GM21526 (cell line): Measurements from ENCODE around the gene SLC25A20.
"Not testable (repeated sequence)": the region's sequence is repeated elsewhere in the genome, so short reads cannot be mapped to it uniquely, and the experiment has no call there.

Experiments
- ATAC-seq: cut with Tn5 transposase; IDR thresholded peaks from one replicate; pipeline ENCODE4 v1.9.1; 2021; ENCODE audit warnings: moderate library complexity; ENCODE audit not compliant: unreplicated experiment, low FRiP score

SLC25A20 gene, protein sequence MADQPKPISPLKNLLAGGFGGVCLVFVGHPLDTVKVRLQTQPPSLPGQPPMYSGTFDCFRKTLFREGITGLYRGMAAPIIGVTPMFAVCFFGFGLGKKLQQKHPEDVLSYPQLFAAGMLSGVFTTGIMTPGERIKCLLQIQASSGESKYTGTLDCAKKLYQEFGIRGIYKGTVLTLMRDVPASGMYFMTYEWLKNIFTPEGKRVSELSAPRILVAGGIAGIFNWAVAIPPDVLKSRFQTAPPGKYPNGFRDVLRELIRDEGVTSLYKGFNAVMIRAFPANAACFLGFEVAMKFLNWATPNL

DNA sequence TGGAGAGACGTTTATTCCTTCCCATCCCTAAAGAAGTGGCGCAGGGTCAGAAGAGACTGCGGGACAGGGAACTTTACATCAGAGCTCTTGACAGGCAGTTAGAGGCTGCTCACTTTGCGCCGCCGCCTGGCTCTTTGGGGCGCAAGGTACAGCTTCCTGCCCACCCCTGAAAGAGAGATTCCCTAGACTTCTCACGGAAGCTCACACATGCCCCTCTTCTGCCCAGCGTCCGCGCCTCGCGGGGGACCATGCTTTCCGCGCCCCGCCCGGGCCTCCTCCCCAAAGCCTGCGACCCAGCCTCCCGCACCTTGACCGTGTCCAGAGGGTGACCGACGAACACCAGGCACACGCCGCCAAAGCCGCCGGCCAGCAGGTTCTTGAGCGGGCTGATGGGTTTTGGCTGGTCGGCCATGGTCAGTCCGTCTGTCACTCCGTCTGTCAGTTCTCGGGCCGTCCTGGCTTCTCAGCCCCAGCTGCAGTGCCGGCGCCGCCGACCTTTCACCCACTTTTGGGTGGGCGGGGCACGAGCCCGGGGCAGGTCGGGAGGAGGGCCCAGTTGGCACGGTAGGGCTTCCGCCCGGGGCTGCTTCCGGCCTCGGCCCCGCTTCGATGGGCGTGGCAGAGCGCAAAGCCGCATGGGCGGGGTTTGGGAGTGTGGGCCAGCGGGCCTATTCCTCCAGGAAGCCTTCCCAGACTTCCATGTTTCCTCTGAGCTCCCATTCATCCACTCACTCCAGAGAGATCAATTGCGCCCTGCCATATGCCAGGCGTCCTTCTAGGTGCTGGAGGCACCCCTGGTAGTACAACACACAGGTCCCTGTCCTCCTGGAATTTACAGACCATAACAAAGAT, at the start of gene SLC25A20:
Gene SLC25A20, minus strand, starts transcription at position 500 of the 852 bp plus-strand sequence. Its CDS starts 88 bp downstream, at position 412.
- peak; percentile 81 for ATAC-seq

DNA sequence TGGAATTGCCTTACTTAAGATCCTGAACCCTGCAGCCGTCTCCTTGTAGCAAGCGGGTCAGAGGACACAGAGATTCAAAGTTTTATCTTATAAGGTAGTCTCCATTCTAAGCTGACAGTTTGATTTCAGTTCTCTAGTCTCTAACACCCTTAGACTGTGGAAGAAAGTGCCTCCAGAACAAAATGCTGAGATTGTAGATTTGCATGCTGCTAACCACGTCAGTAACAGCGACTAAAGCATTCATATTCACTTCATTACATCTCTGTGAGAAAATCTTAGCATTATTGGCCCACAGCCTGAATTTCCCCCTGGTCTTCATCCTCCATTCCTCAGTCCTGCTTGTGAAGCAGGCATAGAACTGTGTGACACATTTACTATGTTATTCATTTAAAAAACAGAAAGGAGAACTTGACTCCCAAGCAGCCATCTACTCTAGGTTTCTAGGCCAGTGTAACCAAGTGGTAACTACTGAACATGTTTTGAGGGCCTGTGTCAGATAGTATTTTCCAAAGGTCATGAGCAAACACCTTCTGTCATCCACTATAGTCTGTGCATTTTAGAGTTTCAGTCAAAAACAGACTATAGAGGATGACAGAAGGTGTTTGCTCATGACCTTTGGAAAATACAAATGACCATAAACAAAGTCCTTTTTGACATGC, 47.3 kb upstream of the SLC25A20 start:
- ATAC-seq, result no peak

DNA sequence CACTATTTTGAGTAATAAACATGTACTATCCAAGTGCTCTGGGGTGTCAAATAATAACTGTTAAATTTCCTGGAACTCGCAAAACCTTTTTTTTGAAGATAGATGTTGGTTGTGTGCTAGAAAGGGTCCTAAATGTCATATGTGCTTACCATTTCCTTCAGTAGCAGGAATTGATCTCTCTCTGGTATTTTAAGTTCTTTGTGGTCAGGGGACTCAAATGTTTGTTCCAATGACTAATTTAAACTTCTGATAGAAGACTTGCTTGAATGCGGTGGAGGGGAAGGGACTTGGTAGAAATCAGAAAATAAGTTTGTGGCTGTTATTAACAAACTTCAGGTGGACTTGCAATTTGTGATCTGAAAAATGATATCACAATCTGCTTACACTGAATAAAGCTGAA, 46.8 kb upstream of the SLC25A20 start:
- no peak for ATAC-seq

DNA sequence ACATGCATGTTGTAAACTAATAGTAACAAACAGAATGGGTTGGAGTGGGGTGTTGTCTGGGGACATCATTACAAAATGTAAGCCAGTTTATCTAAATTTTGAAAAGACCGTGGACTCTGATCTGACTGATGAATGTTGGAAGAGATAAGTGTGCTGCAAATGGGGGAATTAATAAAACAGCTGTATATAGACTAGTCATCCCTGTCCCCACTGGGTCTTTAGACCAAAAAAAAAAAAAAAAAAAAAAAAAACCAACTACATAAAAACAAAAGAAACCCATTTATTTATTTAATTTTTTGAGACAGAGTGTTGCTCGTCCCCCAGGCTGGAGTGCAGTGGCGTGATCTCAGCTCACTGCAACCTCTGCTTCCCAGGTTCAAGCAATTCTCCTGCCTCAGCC, 40.0 kb upstream of the SLC25A20 start:
- ATAC-seq, result no peak

DNA sequence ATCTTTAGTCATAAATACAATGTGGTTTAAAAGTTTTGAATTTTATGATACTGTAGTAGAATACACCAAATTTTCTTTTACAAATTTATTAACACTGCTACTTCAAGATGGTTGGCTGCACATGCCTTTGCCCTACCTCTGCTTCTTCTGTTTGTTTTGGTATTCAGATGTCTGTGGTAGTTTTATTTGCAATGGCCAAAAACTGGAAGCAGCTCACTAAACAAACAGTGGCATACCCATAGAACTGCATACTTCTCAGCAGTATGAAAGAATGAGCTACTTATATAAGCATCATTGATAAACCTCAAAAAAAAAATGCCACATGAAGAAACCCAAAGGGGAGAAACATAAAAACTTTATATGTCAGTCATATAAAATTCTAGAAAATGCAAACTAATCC, 39.5 kb upstream of the SLC25A20 start:
- ATAC-seq, result no peak

DNA sequence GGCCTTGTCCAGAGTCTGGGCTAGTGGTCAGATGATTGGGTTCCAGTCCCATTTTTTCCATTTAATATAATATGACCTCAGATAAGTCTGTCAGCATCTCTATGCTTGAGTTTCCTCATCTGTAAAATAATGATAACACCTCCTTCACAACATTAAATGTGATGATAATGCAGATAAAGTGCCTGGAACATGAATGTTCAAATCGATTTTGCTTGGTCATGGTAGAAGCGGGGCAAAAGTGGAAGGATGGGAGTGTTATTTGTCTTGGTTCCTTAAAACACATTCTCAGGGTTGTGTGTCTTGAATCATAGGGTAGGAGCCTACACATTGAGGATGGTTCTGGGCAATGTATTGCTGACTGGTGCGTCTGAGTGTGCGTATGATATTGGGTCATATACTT, 36.8 kb upstream of the SLC25A20 start:
- ATAC-seq, result no peak

DNA sequence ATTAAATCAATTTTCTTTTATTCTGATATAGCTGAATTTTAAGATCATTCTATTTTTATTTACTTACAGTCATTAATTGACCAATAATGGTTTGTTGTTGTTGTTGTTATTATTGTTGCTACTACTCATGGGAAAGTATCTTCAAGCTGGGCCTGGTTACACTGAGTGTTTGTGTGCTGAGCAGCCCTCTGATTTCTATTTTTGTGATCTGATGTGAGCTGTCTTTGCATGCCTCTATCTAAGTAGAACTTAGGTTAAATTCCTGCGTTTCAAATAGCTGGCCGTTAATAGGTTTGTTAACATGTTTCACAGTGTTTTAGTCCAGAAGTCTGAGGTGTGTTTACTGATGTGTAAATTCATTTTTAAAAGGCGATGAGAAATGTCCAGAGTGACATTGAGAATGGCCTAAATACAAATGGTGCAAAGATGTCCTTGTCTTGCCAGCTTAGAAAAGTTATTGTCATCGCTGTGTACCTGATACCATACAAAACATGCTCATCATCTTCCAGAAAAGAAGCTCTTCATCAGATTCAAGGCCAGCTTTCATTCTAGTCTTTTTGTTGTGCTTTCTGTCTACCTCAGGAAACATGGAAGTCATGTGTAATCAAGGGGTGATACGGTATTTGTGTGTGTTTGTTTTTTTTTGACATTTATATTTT, 35.8 kb upstream of the SLC25A20 start:
- no peak for ATAC-seq

DNA sequence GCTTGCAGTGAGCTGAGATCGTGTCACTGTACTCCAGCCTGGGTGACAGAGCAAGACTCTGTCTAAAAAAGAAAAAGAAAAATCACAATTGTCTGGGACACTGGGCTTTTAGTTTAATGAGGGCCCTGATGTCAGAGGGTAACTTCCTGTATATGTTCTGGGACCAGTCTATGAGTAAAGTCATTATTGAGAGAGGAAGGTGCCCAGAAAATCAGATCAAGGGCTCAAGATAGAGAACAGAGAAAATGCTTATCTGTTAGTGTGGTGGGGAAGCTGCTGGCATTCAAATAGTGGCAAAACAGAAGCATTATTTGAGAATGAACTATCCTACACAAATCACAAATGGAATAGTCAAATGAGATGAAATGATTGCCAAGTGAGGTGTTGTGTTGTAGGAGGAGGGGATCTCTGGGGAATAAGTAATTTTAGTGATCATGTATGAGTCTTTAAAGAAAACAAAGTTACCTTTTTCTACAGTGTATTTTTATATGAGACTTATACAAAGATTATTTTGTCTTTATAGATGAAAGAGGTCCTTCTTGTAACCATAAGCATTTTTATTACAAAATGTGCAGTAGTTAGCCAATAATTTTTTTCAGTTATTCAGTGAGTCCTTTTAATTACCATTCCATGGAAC, 33.4 kb upstream of the SLC25A20 start:
- ATAC-seq, result no peak

DNA sequence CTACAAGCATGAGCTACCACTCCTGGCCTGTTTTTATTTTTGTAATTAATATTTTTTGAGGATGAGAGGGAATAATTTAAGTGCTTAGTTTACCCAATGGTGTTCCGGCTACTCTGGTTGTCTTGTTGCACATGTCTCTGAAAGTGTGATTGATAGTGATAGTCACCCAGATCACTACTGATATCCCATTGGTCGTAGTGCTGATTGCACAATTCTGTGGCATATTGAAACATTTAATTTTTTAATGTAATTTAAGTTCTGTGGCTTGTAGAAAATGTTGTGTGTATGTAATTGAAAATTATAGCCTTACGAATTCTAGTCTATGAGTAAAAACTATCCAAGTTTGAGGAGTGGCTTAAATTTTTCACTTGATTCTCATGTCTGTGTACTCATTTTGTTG, 31.9 kb upstream of the SLC25A20 start:
- no peak for ATAC-seq

DNA sequence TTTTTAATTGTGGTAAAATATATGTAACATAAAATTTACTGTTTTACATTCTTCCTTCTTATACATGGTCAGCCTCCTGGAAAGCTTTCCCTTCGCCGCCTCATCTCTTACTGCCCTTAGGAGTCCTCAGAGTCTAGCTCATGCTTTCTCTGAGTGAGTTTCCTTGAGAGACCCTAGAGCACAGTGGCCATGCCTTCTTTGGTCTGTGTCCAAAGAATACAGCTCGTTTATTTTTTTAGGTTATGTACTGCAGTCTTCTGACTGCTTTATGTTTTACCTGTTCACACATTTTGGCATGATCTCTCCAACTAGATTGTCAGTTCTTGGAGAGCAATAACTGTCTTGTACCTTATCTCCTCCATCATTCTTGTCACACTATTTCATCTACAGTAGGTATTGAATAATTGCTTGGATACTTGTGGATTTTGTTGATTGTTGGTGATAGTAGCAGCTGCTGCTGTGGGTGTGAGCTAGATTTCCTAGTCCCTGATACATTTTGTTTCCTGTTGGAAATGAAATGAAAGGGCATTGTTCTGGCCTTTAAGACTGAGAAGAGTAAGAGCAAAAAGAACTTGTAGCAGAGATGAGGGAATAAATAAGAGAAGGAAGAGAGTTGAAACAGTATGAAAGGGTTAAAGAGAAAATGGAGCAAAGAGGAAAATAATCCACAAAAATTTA, 30.8 kb upstream of the SLC25A20 start:
- no peak for ATAC-seq

DNA sequence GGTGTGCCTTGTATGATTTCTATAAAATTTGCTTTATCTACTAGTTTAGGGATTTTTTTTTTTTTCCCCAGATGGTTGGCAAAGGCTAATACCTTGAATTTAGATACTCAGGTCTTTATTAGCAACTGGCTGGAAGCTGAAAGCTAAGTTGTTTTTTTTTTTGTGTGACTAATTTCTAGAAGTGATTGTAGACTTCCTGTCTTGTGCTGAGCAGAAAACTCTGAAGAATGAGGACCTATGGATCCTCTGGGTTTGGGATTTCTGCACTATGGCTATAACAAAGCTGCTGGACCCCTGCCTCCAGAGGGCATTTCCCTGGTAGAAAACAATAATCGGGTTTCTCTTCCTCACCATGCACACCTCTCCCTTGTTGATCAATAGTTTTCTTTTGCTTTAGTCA, 30.0 kb upstream of the SLC25A20 start:
- ATAC-seq, result no peak

DNA sequence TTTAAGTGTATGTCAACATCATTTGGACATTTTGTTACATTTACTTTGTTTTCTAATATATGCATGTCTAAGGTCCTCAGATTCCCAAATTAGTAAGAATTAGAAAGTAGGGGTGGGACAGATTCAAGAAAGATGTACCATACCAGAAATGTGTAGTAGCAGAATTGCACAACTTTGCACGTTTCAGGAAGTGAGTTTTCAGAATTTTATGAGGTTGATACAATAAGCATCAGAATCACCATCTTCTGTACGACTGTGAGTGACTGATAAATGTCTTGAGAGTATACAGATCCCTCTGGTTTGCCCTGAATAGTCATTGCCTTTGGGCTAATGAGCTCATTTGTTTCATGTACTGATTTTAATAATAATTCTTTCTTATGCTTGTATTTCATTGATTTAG, 29.2 kb upstream of the SLC25A20 start:
- no peak for ATAC-seq

DNA sequence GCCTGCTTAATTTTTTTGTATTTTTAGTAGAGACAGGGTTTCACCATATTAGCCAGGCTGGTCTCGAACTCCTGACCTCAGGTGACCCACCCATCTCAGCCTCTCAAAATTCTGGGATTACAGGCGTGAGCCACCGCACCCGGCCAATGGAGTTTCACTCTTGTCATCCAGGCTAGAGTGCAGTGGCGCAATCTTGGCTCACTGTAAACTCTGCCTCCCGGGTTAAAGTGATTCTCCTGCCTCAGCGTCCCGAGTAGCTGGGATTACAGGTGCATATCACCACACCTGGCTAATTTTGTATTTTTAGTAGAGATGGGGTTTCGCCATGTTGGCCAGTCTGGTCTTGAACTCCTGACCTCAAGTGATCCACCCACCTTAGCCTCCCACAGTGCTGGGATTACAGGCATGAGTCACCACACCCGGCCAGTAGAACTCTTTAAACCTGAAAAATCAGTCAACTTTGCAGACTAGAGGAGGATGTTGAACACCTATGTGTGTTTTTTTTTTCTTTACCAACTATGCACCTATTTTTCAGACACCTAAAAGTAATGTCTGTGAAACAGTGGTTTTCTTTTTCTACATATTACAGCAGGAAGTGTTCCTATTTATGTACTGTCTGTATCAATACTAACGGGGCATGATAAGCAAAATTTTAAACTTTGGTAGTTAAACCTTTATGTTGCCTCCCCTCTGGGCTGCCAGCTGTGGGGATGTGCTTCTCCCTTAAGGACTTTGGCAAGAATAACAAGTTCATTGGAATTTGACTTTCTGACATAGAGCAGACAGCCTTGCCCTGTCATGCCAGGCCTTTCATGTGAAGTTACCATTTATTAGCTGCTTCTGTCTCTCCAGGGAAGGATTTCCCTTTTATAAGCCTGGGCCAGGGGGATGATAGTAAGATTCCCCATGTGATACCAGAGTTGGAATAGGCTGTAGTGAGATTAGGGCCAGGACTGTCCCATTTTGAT, 28.0 kb upstream of the SLC25A20 start:
- no peak for ATAC-seq

DNA sequence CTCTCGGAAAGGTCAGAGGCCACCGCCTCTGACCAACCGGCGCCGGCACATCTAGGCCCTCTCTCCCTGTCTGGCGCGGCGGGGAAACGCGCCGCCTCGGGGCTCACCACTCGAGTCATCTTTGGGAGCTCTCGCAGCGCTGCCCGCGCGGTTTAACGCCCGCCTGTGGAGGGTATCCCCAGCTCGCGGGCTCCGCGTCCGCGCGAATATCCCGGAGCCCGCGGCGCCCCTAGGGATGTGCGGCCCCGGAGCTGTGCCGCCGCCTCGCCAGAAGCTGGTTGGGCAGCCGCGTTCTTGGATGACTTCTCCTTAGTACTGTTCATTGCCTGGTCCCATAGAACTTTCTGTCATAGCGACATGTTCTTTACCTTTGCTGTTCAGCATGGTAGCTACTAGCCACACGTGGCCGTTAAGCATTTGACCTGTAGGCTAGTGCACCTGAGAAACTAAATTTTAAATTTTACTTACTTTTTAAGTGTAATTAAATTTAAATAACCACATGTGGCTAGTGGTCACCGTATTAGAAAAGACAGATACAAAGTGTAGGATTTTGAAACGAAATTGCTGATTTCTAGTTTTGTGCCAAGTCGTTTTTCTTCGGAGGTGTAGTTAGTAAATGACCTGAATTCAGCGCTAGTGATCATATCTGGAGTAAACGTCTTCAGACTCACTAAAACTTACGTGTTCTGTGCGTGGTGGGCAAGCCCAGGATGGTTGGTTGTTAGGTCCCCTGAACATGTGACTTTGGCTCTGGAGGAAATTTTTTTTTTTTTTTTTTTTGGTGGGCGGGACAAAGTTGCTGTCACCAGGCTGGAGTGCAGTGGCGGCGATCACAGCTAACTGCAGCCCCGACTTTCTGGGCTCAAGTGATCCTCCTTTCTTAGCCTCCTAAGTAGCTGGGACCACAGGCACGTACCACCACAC, 20.8 kb upstream of the SLC25A20 start:
- peak; percentile 9 for ATAC-seq

DNA sequence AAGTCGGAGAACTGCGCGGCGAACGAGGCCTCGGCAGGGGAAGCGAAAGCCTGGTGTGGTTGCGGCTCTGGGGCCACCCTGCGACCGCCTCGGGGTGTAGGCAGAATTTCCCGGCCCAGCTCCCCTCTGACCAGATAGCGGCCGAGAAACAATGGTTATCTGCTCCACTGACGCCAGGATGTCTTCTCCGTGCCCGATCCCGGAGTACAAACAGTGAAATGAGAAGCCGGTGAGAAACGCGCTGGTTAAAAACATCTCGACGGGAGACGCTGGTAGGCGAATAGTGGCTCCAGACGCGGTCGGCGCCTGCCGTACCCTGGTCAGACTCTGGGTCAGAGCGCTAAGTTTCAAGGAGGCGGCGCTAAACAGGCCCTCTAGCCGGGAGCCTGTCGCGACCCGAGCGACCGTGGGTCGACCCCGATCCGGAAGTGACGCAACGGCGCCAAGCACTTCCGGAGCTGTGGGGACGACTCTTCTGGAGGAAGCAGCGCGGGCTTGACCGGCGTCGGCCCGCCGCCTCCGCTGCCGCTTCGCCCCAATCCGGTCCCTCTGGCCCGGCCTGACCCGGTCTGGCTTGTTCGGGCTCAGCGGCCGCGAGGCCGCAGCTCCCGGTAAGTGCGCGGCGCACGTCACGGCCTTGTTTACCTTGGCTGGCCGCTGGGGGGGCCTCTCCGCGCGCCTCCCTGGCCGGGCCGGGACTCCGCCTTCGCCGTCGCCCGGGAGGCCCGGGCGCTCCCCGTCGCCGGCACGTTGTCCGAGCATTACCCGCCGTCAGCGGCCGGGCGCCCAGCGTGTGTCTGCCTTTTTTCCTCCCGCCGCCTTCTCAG, 19.9 kb upstream of the SLC25A20 start, which contains the start of gene ARIH2:
Gene ARIH2, plus strand, starts transcription at position 455 of the 827 bp plus-strand sequence. CDS start 8,717 bp downstream, outside the sequence.
- ATAC-seq, result peak; percentile 78

DNA sequence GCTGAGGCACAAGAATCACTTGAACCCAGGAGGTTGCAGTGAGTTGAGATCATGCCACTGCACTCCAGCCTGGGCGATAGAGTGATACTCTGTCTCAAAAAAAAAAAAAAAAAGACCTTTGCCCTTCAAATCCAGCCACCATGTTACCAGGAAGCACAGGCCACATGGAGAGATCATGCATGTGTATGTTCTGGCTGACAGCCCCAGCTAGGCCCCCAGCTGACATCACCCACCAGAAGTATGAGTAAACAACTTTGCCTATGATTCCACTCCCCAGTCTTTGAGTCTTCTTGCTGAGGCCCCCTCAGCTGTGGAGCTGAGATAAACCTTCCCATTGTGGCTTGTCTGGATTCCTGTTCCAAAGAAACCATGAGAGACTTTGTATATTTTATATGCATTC, 16.6 kb upstream of the SLC25A20 start:
- ATAC-seq, result no peak

DNA sequence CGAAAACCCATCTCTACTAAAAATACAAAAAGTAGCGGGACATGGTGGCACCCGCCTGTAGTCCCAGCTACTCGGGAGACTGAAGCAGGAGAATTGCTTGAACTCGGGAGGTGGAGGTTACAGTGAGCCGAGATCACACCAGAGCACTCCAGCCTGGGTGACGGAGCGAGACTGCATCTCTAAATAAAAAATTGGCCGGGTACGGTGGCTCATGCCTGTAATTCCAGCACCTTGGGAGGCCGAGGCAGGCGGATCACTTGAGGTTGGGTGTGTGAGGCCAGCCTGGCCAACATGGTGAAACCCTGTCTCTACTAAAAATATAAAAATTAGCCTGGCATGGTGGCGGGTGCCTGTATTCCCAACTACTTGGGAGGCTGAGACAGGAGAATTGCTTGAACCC, 8.3 kb upstream of the SLC25A20 start:
- not testable (repeated sequence) for ATAC-seq
